Measurements from ENCODE around the gene MAP3K5.

DNA sequence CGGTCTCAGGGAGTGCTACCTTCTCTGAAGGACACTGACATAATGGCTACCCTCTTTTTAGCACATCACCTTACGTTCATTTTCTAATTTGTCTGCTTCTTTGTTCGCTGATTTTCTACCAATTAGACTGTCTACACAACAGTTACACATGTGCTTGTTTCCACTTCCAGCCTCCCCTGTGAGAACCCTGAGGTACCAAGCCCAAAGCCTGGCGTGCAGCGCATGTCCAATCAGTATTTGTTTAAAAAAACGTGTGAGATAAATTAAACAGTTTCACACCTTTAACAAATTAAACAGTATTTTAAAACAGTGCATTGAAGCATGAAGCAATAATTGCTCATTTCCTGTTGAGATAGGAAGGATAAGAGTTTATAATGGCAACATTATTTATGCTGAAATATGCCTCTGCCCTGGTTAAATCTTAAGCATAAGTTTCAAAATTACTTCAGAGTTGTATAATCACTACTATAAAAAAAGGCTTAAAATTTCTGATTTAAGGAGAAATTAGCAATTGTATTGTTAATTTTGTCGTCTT is 88.9 kb downstream of the MAP3K5 start:
- TF ChIP-seq EP300 (IDR thresholded peaks at IDR 0.05) (no peak), POLR2A (IDR thresholded peaks at IDR 0.05) (no peak), POLR2AphosphoS5 (IDR thresholded peaks at IDR 0.05) (no peak)
- TF ChIP-seq, protein P1, sequence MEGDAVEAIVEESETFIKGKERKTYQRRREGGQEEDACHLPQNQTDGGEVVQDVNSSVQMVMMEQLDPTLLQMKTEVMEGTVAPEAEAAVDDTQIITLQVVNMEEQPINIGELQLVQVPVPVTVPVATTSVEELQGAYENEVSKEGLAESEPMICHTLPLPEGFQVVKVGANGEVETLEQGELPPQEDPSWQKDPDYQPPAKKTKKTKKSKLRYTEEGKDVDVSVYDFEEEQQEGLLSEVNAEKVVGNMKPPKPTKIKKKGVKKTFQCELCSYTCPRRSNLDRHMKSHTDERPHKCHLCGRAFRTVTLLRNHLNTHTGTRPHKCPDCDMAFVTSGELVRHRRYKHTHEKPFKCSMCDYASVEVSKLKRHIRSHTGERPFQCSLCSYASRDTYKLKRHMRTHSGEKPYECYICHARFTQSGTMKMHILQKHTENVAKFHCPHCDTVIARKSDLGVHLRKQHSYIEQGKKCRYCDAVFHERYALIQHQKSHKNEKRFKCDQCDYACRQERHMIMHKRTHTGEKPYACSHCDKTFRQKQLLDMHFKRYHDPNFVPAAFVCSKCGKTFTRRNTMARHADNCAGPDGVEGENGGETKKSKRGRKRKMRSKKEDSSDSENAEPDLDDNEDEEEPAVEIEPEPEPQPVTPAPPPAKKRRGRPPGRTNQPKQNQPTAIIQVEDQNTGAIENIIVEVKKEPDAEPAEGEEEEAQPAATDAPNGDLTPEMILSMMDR (IDR thresholded peaks at IDR 0.05), result no peak

Measured in suprapubic skin (tissue), 4 donors.